Lower lobe of right lung (tissue), 2 donors: ENCODE data around the gene SIVA1. TPM values are rescaled to one million over a fixed set of nuclear protein-coding genes. Genes with fewer than 3 reads are reported as not detected.

Experiments
- ATAC-seq, 2 donors: fragments of 200-7000 bp; cut with Tn5 transposase; one replicate each; pipeline ENCODE4 v1.9.1; 2020 to 2022; ENCODE audit warnings: mild to moderate bottlenecking in 2 of 2, moderate library complexity in 2 of 2
- DNase-seq: peaks from one replicate; pipeline ENCODE4 v3.0.0-alpha.2; 2020
- H3K27ac ChIP-seq: fragments of 200-600 bp; one replicate; pipeline ENCODE4 v1.8.0; 2022
- H3K27me3 ChIP-seq: fragments of 200-600 bp; one replicate; pipeline ENCODE4 v1.8.0; 2022; ENCODE audit warnings: low read depth
- H3K36me3 ChIP-seq: fragments of 200-600 bp; one replicate; pipeline ENCODE4 v1.8.0; 2022; ENCODE audit warnings: mild to moderate bottlenecking
- H3K4me1 ChIP-seq: fragments of 200-600 bp; one replicate; pipeline ENCODE4 v1.8.0; 2022
- H3K4me3 ChIP-seq: fragments of 200-600 bp; one replicate; pipeline ENCODE4 v1.8.0; 2022; ENCODE audit warnings: mild to moderate bottlenecking
- H3K9me3 ChIP-seq: fragments of 200-600 bp; one replicate; pipeline ENCODE4 v1.8.0; 2022
- CTCF ChIP-seq: fragments of 200-600 bp; IDR thresholded peaks from one replicate; pipeline ENCODE4 v1.8.0; 2022; ENCODE audit warnings: antibody characterized with exemption, mild to moderate bottlenecking
- intact Hi-C: fragments of 100-400 bp; cut with DNase I; formaldehyde crosslinking; loops from one replicate; pipeline ENCODE4 v1.11.0; 2022
- total RNA-seq: library from RNA; stranded (reverse); fragmentation: NEBNext Ultra II Directional; extraction: Animal tissue kit (Norgen Biotek cat#: 25700); gene quantifications from one replicate; pipeline ENCODE4 v1.2.1, GENCODE V29; 2021
- donor health status: DM: no; HTN: yes; CAD: no; lungs with severe emphysema.

The SIVA1 gene
- total RNA-seq, 1 donor from 2014 or later = 66.3 TPM

DNA sequence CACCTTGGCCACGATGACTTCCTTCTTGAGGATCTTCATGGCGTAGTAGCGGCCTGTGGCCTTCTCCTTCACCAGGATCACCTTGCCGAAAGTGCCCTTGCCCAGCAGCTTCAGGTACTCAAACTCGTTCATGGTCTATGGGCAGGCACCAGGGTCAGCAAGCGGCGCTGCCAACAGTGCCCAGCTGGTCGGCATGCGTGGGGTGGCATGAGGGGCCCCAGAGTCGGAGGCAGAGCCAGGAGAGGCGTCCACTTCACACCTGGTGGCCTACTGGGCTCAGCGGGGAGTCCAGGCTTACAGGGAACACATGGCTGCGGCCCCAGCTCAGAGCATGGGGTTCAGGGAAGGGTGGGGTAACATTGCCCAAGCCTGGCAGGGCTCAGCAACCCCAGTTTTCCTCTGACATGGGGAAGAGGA, 22.1 kb downstream of the SIVA1 start:
- Histone ChIP-seq H3K27ac (no peak overlapping the region), H3K9me3 (no peaks in the 10 kb centered on the region), H3K4me3 (no peak overlapping the region), H3K4me1 (peaks cover 8% of the 10 kb centered on the region), H3K36me3 (peaks cover 69% of the 10 kb centered on the region), H3K27me3 (no peaks in the 10 kb centered on the region)
- no peak for TF ChIP-seq CTCF
- ATAC-seq (no peak), DNase-seq (no peak)
- intact Hi-C loops = no loop called here

GRCh38 chr14:104776481-104776880, 23.5 kb downstream of the SIVA1 start:
- Histone ChIP-seq H3K4me3 (no peak overlapping the region), H3K27ac (no peak overlapping the region), H3K9me3 (no peaks in the 10 kb centered on the region), H3K27me3 (no peaks in the 10 kb centered on the region), H3K36me3 (peaks cover 63% of the 10 kb centered on the region), H3K4me1 (peaks cover 8% of the 10 kb centered on the region)
- intact Hi-C loops = no loop called here
- DNase-seq (no peak), ATAC-seq (no peak)
- TF ChIP-seq CTCF = no peak

DNA sequence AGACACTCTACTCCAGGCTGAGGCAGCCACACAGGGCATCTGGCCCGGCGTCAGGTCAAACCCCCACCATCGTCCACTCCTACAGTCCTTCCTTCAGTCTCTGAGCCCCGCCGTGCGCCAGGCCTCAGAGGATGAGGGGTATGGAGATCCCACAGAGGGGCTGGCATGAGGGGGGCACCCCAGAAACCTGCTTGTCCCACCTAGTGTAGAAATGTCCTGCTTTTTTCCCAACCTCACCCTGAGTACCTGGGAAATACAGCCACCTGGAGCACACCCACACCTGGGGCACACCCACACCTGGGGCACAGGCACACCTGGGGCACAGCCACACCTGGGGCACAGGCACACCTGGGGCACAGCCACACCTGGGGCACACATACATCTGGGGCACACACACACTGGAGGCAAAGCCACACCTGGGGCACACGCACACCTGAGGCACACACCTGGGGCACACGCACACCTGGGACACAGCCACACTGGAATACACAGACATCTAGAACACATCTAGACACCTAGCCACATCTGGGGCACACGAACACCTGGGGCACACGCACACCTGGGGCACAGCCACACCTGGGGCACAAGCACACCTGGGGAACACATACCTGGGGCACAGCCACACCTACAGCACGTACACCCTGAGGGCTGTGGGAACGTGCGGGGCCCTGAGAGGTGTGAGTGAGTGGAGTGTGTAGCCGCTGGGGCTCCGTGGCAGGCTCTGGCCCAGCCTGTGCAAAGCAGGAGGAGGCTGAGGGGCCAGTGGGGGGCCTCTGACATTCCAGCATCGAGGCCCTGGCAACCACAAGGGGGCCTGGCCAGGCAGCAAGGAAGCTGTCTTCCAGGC, 24.2 kb downstream of the SIVA1 start:
- no peaks in the 10 kb centered on the region for H3K27me3 ChIP-seq
- ATAC-seq = no peak
- no peak for DNase-seq
- peaks cover 56% of the 10 kb centered on the region for H3K36me3 ChIP-seq
- no peaks in the 10 kb centered on the region for H3K9me3 ChIP-seq
- peaks cover 8% of the 10 kb centered on the region for H3K4me1 ChIP-seq
- TF ChIP-seq CTCF = no peak
- no peak overlapping the region for H3K4me3 ChIP-seq
- no peak overlapping the region for H3K27ac ChIP-seq
- intact Hi-C loops = no loop called here

DNA sequence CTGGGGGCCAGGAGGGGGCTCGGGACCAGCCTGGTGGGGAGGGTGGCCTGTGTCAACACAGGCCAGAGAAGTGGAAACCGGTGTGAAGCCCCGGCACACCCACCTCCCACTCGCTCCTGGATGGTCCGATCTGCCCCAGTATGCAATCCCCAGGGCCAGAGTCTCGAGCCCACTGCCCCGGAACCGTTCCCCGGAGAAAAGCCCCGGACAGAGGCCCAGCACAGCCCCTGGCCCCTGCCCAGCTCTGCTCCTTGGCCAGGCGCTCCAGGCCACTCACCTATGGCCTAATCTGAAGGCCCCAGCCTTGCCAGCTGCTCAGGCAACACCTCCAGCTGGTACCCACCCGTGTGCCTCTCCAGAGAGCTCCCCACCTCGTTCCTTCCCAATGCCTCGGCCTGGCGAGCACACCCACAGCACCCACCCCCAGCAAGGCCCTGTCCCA, 24.9 kb downstream of the SIVA1 start:
- TF ChIP-seq CTCF = no peak
- intact Hi-C loops = no loop called here
- peaks cover 8% of the 10 kb centered on the region for H3K4me1 ChIP-seq

DNA sequence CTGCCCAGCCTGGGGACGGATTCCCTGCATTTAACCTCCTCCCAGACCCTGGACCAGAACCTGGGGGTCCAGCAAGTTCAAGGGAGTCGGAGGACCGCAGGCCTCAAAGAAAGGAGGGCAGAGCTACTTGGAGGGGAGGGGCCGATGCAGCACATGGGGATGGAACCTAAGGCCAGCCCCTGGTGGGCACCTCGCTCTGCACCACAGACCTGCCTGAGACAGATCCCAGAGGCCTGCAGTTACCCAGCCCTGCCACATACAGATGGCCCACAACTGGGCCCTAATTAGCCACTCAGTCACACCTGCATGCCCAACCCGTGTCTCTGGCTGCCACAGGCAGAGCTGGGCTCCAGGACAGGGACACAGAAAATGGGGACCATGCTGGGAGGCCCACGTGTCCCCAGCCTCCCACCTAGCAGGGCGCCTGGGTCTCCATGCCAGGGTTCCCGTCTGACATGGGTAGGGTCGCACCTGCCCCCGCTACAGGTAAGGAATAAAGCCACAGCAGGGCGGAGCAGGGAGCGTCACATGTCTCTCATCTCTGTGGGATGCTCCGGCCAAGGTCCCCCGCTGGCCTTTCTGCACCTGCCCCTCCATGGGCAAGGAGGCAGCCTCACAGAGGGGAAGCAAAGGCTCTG, 25.9 kb downstream of the SIVA1 start:
- Histone ChIP-seq H3K27ac (no peak overlapping the region), H3K36me3 (peaks cover 40% of the 10 kb centered on the region), H3K4me3 (no peak overlapping the region), H3K4me1 (peaks cover 8% of the 10 kb centered on the region), H3K27me3 (no peaks in the 10 kb centered on the region), H3K9me3 (no peaks in the 10 kb centered on the region)
- intact Hi-C loops = no loop called here
- no peak for TF ChIP-seq CTCF
- ATAC-seq = no peak
- DNase-seq = no peak

More for the DNA sequence above, 24.9 kb downstream of the SIVA1 start:
- ATAC-seq (no peak), DNase-seq (no peak)
- no peaks in the 10 kb centered on the region for H3K27me3 ChIP-seq
- no peak overlapping the region for H3K27ac ChIP-seq
- peaks cover 49% of the 10 kb centered on the region for H3K36me3 ChIP-seq
- H3K4me3 ChIP-seq = no peak overlapping the region
- H3K9me3 ChIP-seq = no peaks in the 10 kb centered on the region
